ENCODE data around the gene NOL4L. TPM values are rescaled to one million over a fixed set of nuclear protein-coding genes. Genes with fewer than 3 reads are reported as not detected.

Gene NOL4L
- total RNA-seq, 1 experiment from 2014 or later = 31.7 TPM

GRCh38 chr20:32520927-32521203, 64.3 kb downstream of the NOL4L start:
- no peak overlapping the region for H3K4ac ChIP-seq (ENCODE audit: low read depth, low read length)
- H3K79me2 ChIP-seq (ENCODE audit: insufficient read depth, low read length) = no peaks in the 10 kb centered on the region
- H2BK12ac ChIP-seq (ENCODE audit: insufficient read length, low read depth, low read length) = no peak overlapping the region
- no peaks in the 10 kb centered on the region for H3K79me1 ChIP-seq (ENCODE audit: insufficient read depth, low read depth, low read length, poor library complexity, severe bottlenecking)
- H2BK5ac ChIP-seq (ENCODE audit: insufficient read length, low read length) = no peak overlapping the region
- H3K23ac ChIP-seq (ENCODE audit: insufficient read length, low read depth, low read length) = no peak overlapping the region
- no peak overlapping the region for H3K27ac Mint-ChIP-seq
- no peaks in the 10 kb centered on the region for H3K4me1 ChIP-seq (ENCODE audit: insufficient read depth, low read length)
- peaks cover 19% of the 10 kb centered on the region for H3K27me3 Mint-ChIP-seq (ENCODE audit: low read depth)
- no peaks in the 10 kb centered on the region for H3K23me2 ChIP-seq (ENCODE audit: insufficient read length, low read depth, low read length, poor library complexity, severe bottlenecking)
- no peak overlapping the region for H2BK15ac ChIP-seq (ENCODE audit: low read depth, low read length)
- H3K4me1 Mint-ChIP-seq = peaks cover 22 to 23% of the 10 kb centered on the region in 2 experiments
- no peak overlapping the region for H3K4me2 ChIP-seq (ENCODE audit: insufficient read depth, insufficient read length, low read length)
- no peak overlapping the region for H4K5ac ChIP-seq (ENCODE audit: insufficient read length, low read depth, low read length)
- no peaks in the 10 kb centered on the region; a peak in 1 of 7 replicates for H3K36me3 Mint-ChIP-seq (ENCODE audit: insufficient read depth in 1 of 3, low read depth in 3 of 3)
- no peaks in the 10 kb centered on the region for H4K20me1 ChIP-seq (ENCODE audit: control insufficient read depth, insufficient read depth, insufficient read length)
- H3K27me3 ChIP-seq (ENCODE audit: insufficient read depth, low read length) = no peaks in the 10 kb centered on the region
- no peak overlapping the region for H4K91ac ChIP-seq (ENCODE audit: insufficient read length, low read depth, low read length)
- H3K14ac ChIP-seq (ENCODE audit: insufficient read depth, low read length) = no peak overlapping the region
- H2AK5ac ChIP-seq (ENCODE audit: insufficient read length, low read length) = no peak overlapping the region
- WGBS (ENCODE audit: extremely low coverage, insufficient read length, low lambda C conversion rate) = no CpG with 5 or more reads among the region's 3 CpGs
- no peak overlapping the region for H3K27ac ChIP-seq (ENCODE audit: insufficient read length, low read depth, low read length)
- no peak overlapping the region for H2BK120ac ChIP-seq (ENCODE audit: low read depth, low read length, poor library complexity, severe bottlenecking)
- H3K9me3 ChIP-seq (ENCODE audit: control insufficient read depth, low read depth, low read length) = no peaks in the 10 kb centered on the region
- H2BK20ac ChIP-seq (ENCODE audit: low read depth, low read length, poor library complexity, severe bottlenecking) = no peak overlapping the region
- TF ChIP-seq CTCF (conservative IDR thresholded peaks at IDR 0.05) = no peak
- H4K8ac ChIP-seq (replicated peaks; ENCODE audit: insufficient read length, low read depth, low read length) = no peak overlapping the region
- H3K9ac ChIP-seq (ENCODE audit: extremely low read depth, insufficient read length, low read length) = no peak overlapping the region
- no peak overlapping the region for H2AFZ ChIP-seq (ENCODE audit: low read length)
- no peak for DNase-seq
- H3K9me3 Mint-ChIP-seq = no peaks in the 10 kb centered on the region
- no peak overlapping the region for H3K4me3 Mint-ChIP-seq
- no peak overlapping the region for H3T11ph ChIP-seq (ENCODE audit: low read length)
- no peak overlapping the region for H3K56ac ChIP-seq (ENCODE audit: insufficient read length, low read depth, low read length)
- H3K18ac ChIP-seq (ENCODE audit: insufficient read length, low read depth, low read length) = no peak overlapping the region
